Effector memory CD8-positive, alpha-beta T cell (primary cell): ENCODE measurements around the gene MYOM3.
"Not testable (repeated sequence)": the region's sequence is repeated elsewhere in the genome, so short reads cannot be mapped to it uniquely, and the experiment has no call there.

ENCODE experiments used
- ATAC-seq: fragments of 150-1000 bp; cut with Tn5 transposase; replicated peaks from 2 replicates; pipeline ENCODE4 v1.10.0; 2021; ENCODE audit warnings: mild to moderate bottlenecking, moderate library complexity
- DNase-seq, 3 experiments: peaks; one replicate each; pipeline ENCODE4 v3.0.0; 2021
- H3K27ac Mint-ChIP-seq, 2 donors: one replicate each; pipeline ENCODE4 v1.8.0; 2022; ENCODE audit warnings: mild to moderate bottlenecking in 2 of 2, mixed read lengths in 2 of 2, moderate library complexity in 2 of 2
- H3K27me3 Mint-ChIP-seq, 2 donors: one replicate each; pipeline ENCODE4 v1.8.0; 2022; ENCODE audit warnings: mixed read lengths in 2 of 2
- H3K36me3 Mint-ChIP-seq: one replicate; pipeline ENCODE4 v1.8.0; 2022; ENCODE audit warnings: mild to moderate bottlenecking, moderate library complexity, mixed read lengths; ENCODE audit not compliant: insufficient read depth
- H3K4me1 Mint-ChIP-seq, 2 donors: one replicate each; pipeline ENCODE4 v1.8.0; 2022; ENCODE audit warnings: low read depth in 2 of 2, mixed read lengths in 2 of 2
- H3K4me3 Mint-ChIP-seq, 2 donors: one replicate each; pipeline ENCODE4 v1.8.0; 2022; ENCODE audit warnings: mild to moderate bottlenecking in 2 of 2, mixed read lengths in 2 of 2, moderate library complexity in 2 of 2
- H3K9me3 Mint-ChIP-seq, 2 donors: one replicate each; pipeline ENCODE4 v1.8.0; 2022; ENCODE audit warnings: mixed read lengths in 2 of 2

The MYOM3 gene

DNA sequence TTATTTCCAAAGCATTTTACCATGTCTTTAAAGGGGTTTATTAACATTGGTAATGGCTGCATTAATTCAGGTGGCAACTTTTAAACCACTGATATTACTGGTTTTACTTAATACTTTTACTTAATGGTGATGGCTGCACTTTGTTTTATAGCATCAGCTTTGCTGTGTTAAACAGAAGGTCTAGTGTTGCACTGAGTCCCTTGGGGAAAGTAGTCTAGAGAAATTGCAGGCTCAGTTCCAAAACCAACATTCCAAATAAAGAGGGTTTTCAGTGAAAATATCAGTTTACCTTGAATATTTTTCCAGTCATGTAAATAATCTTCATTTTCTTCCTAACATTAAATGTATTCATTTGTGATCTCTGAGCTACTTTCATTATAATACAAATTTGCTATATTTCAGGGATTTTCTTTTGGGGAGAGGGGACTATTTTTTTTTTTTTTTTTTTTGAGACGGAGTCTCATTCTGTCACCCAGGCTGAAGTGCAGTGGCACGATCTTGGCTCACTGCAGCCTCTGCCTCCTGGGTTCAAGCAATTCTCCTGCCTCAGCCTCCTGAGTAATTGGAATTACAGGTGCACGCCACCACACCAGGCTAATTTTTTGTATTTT, 103.3 kb downstream of the MYOM3 start:
- not testable (repeated sequence) for H3K36me3 Mint-ChIP-seq, H3K4me3 Mint-ChIP-seq, DNase-seq, H3K27ac Mint-ChIP-seq, H3K9me3 Mint-ChIP-seq, H3K4me1 Mint-ChIP-seq, ATAC-seq
- peaks cover 41 to 56% of the 10 kb centered on the region in 2 donors for H3K27me3 Mint-ChIP-seq

- H3K9me3 Mint-ChIP-seq = no peaks in the 10 kb centered on the region
- H3K4me1 Mint-ChIP-seq = peaks cover 0 to 2% of the 10 kb centered on the region in 2 donors
These were observed 104.9 kb downstream of the MYOM3 start for GRCh38 chr1:24007079-24007478.

More at GRCh38 chr1:24007079-24007478, 104.9 kb downstream of the MYOM3 start:
- peaks cover 28 to 47% of the 10 kb centered on the region in 2 donors for H3K27me3 Mint-ChIP-seq
- ATAC-seq (no peak), DNase-seq (no peak)
- no peak overlapping the region for H3K4me3 Mint-ChIP-seq
- no peak overlapping the region for H3K27ac Mint-ChIP-seq
- no peaks in the 10 kb centered on the region for H3K36me3 Mint-ChIP-seq
